ENCODE measurements around the gene TPM1.

Gene TPM1

GRCh38 chr15:63043335-63044076 lies 959 bp downstream of the TPM1 start:
- DNase-seq (ENCODE audit: low read depth, low spot score): peak; percentile 21
- peak overlapping the region; percentile 79 for H3K4me3 ChIP-seq (ENCODE audit: low read depth, low read length)
- no peak for TF ChIP-seq CTCF (IDR thresholded peaks at IDR 0.05; ENCODE audit: low read depth, low read length)
- in situ Hi-C loops (cut with HindIII; ENCODE audit: low sequenced_read_pairs): no loop called here

DNA sequence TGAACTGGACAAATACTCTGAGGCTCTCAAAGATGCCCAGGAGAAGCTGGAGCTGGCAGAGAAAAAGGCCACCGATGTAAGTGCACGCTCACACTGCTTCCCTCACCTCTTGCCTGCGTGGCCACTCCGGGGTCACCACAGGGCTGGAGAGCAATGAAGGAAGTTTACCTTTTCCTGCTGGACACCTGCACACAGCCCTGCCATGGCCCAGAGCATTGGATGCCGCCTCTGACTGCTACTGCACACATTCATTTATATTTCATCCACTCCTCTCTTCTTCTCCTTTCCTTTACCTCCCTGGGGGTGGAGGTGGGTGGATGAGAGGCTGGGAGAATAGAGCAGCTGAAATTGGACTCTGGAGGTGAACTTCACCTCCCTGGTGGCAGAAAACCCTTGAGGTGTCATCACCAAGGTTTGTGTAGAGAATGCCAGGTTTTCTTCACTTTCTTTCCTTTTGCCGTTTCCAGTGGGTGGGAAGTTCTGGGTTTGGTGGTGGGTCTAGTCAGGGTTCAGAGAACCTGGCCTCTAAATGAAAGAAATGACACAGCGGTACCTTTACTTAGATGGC lies 1.6 kb downstream of the TPM1 start:
- peak; percentile 13 for DNase-seq (ENCODE audit: low read depth, low spot score)
- in situ Hi-C loops (cut with HindIII; ENCODE audit: low sequenced_read_pairs): no loop called here
- peak overlapping the region; percentile 79 for H3K4me3 ChIP-seq (ENCODE audit: low read depth, low read length)
- TF ChIP-seq CTCF (IDR thresholded peaks at IDR 0.05; ENCODE audit: low read depth, low read length): no peak

DNA sequence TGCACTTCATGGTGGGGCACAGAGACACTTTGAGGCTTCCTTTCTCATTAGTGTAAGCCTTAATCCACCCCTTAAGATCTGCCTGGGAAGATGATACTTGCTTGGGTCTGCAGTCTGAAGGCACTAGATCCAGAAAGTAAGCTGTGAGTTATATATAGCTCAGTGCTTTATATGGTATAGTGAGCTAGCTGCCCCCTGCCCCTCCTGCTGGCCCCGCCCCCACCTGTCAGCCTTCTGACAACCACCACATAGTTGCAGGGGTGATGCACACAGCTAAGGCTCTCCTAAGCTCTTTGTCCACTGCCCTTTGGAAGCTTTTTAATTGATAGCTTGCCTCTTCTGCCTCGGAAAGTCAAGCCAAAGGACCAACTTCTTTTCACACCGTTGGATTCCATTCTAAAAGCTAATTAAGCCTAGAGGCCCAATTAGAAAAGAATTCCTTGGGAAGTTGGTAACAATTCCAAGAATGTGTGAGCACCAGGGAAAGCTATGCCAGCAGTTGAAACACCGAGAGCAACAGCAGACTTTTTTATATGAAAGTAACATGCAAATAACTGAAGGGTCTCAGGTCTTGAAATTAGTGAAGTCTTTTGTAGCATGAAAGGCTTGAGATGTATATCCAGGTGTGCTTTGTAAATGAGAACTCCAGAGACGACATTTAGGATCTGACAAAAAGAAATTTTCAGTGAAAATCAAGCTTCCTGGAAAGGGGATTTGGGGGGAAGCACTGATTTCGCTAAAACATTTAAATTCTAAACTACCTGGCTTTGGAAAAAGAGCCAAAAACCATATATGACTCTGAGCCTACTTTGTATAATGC lies 2.3 kb downstream of the TPM1 start:
- in situ Hi-C loops (cut with HindIII; ENCODE audit: low sequenced_read_pairs): no loop called here
- H3K4me3 ChIP-seq (ENCODE audit: low read depth, low read length): peak overlapping the region; percentile 79
- TF ChIP-seq CTCF (IDR thresholded peaks at IDR 0.05; ENCODE audit: low read depth, low read length): no peak
- peak; percentile 67 for DNase-seq (ENCODE audit: low read depth, low spot score)

- TF ChIP-seq CTCF (IDR thresholded peaks at IDR 0.05; ENCODE audit: low read depth, low read length): no peak
- in situ Hi-C loops (cut with HindIII; ENCODE audit: low sequenced_read_pairs): no loop called here
- peak overlapping the region; percentile 79 for H3K4me3 ChIP-seq (ENCODE audit: low read depth, low read length)
- DNase-seq (ENCODE audit: low read depth, low spot score): peak; percentile 52
These were observed 2.9 kb downstream of the TPM1 start for GRCh38 chr15:63045465-63045840.

- no peak for TF ChIP-seq CTCF (IDR thresholded peaks at IDR 0.05; ENCODE audit: low read depth, low read length)
- H3K4me3 ChIP-seq (ENCODE audit: low read depth, low read length): peak overlapping the region; percentile 79
- in situ Hi-C loops (cut with HindIII; ENCODE audit: low sequenced_read_pairs): no loop called here
- DNase-seq (ENCODE audit: low read depth, low spot score): peak; percentile 22
These were observed 3.3 kb downstream of the TPM1 start for GRCh38 chr15:63045879-63046278.

- in situ Hi-C loops (cut with HindIII; ENCODE audit: low sequenced_read_pairs): no loop called here
- no peak for TF ChIP-seq CTCF (IDR thresholded peaks at IDR 0.05; ENCODE audit: low read depth, low read length)
- H3K4me3 ChIP-seq (ENCODE audit: low read depth, low read length): peak overlapping the region; percentile 79
- DNase-seq (ENCODE audit: low read depth, low spot score): peak; percentile 52
These were observed 4.6 kb downstream of the TPM1 start for GRCh38 chr15:63046917-63047760.

All from astrocyte of the spinal cord (primary cell).